ENCODE measurements around the gene HSPBP1.

The HSPBP1 gene

DNA sequence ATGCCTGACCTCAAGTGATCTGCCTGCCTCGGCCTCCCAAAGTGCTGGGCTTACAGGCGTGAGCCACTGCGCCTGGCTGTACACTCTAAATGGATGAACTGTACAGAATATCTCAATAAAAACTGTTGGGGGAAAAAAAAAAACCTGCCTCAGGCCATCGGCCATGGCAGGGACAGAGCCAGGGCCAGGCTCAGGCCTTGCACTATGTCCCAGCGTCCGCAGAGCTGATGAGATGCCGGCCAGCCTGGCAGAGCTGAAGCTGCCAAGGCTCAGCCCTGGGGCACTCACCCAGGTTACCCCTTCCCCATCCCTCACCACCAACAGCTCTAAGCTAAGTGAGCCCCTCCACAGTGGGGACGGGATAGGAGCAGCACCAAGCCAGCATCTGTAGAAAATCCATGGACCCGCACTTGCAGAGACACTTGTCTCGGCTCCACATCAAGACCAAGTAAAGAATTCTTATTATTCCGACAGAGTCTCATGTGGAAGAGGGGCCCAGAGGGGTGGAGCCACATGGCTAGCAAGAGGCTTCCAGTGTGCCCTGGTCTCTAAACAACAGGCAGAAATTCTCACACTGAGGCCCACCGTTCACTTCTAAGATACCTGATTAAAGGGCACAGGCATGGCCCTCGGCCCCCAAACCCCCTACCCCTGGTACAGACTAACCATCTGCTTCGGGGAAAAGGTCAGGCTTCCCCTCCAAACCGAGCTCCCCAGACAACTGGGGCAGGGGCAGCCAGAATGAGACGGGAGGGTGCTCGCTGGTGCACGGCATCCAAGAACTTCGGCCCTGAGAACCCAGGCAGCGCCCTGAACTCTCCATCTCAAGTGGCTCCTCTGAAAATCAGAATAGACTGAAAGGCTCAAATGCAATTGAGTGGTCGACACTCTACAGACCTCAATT lies 26.9 kb downstream of the HSPBP1 start:
- no peak for DNase-seq

DNA sequence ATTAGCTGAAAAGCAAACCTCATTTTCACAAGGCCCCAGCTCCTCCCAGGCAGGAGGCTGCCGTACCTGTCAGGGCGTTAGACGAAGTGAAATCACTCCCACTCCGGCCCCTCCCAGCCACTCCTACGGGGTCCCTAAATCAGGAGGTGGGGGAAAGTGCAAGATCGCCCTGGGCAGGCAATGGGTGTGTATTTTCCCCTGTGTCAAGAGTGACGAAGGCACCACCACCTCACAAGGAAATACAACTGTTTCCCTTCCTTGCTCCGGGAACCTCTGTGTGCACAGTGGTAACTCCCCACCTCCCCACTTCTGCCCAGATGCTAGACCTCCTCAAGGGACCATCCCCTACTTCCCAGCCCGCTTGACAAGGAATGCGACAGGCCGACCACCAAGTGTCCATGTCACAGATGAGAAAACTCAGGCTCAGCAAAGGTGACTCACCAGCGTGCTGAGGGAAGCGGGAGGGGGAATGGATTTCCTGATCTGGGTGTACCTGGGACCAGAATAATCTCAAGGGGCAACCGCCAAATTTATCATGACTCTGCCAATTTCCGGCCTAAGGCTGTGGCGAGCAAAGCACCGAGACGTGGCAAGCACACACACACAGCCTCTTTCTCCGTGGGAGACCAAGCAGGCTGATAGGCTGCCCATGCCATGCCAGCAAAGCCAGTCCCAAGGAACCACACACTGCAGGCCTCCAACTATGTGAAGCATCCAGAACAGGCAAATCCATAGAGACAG lies 28.4 kb downstream of the HSPBP1 start:
- DNase-seq, result peak; percentile 33

DNA sequence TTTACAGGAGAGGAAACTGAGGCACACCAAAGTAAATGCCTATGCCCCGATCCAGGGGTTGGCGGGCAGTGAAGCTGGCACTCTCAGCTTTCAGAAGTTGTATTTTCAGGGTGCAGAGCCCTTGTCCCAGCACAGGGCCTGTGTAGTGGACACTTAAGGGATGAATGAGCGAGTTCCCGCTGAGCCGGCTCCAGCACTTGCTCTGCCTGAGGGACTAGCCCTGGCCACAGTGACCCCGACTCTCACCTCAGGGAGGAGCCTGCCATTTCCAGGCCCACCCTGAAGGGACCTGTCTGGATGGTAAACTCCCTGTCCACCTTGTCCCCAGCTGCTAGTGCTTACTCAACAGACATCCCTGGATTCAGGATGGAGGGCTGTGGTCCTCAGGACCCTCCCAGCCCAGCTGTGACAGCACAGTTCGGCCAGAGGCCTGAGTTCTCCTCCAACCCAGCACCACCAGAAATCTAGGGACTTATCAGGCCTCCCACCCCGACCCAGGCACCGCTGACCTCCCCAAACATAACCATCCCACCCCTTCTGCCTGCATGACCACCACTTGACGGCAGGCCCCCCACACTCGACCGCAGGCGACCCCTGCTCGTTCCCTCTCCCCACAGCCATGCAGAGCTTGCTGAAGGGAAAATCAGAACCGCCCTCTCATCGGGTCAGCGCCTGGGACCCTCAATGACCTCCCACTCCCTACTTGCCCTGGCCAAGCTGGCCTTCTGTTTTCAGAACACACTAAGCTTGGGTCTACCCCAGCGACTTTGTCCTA lies 29.5 kb downstream of the HSPBP1 start:
- no peak for DNase-seq

DNA sequence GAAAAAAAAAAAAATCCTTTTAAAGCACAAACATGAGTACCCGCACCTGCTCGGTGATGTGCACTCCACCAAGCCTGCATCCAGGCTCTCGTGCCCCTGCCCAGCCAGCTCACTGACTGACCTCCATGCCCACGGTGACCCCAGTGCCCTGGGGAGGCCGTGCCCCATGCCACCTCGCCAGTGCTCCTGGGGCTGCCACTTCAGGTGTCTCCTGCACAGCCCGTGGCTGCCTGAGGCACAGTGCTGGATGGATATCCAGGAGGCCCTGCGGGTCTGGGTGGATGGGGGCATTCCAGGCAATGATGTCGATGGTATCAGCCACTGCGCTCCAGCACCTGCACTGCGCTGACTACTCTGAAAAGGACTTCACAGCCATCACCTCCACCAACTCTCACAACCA lies 30.1 kb downstream of the HSPBP1 start:
- no peak for DNase-seq

DNA sequence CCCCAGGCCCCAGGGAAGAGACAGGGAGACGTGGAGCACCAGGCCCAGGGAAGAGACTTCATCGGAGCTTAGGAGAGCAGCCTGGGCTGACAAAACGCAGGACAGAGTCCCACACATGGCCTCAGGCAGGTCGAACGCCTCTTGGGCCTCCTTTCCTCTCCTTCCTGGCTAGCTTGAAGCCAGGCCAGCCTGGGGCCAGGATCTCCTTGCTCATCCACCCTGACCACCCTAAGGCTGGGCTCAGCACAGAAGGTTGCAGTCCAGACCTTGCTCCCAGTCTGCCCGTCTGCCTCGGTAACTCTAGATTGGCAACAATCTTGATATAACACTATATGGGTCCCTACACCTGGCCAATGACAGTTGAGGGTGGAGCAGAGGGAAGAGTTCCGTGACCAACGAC lies 31.2 kb downstream of the HSPBP1 start:
- DNase-seq, result no peak

DNA sequence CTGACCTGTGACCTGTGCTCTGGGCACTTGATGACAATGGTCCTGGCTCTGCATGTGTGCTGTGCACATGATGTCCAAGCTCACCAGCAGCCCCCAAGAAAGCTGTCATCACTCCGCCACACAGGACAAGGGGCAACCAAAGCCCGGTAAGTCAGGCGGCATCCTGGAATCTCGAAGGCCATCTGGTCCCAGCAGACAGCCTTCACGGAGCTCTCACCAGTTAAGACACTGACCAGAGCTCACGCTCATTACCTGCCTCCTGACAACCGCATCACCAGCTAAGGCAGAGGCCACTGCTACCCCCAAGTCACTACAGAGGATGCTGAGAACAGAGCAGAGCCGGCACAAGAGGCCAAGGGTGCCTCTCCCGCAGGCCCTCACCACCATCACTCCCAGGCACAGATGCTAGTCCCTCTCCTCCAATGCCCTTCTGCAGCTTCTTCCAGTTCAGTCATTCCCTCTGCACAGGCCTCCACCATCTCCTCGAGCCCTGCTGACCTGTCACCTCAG lies 31.7 kb downstream of the HSPBP1 start:
- no peak for DNase-seq

DNA sequence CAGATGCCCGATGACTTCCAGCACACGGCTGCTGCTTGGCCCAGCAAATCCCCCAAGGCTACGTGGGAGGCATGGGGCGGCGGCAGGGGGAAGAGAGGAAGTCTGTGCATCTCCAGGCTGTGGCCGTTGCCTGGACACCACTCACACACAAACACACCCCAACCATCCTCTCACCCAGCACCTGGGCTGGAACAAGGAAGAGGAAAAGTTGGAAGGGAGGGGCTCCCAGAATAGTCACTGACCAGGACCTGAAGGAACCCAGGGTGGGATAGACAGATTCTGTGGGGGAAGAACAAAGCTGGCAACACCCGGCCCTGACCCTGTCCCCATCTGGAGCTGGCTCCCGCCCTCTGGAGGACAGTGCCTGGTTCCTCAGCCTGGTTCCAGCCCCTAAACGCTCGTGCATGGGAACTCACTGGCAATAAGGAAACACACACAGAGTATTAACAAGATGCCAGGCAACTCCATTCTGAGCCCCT lies 32.2 kb downstream of the HSPBP1 start:
- DNase-seq, result no peak

DNA sequence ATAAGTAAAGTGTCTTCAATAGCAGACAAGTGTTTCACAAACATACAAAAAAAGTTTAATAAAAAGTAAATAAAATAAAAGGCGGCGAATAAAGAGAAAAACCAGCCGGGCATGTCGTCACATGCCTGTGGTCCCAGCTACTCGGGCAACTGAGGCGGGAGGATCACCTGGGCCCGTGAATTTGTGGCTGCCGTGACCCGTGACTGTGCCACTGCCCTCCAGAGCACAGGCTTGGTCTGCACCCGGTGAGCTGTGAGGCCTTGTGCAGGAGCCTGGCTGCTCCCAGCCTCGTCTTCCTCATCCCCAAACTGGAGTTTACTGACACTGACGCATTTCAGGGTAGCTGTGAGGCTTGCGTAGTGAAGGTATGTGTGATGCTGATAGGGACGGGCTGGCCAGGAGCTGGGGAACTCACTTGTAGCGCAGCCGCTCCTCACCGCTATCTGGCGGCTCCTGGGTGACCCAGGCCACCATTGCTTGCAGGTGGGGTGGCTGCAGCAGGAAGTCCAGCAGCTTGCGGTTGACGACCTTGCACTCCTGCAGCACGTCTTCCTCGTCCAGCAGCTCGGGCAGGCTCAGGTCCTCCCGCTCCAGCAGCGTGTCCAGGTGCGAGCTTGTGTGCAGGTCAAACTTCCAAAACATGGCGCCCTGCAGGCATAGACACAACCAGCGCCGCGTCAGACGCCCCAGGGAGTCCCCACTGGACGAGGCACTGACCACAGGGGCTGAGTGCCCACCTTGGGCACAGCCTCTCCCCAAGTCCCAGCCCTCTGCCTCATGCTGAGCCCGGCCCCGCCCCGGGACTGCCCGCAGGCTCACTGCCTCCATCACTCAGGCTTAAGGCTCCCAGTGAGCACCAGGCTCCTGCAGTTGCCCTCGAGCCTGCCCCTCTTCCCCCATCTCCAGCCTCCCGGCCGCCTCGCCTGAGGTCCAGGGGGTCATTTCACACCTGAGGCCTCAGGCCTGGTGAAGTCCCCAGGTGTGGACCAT lies 33.2 kb downstream of the HSPBP1 start:
- DNase-seq, result no peak

DNA sequence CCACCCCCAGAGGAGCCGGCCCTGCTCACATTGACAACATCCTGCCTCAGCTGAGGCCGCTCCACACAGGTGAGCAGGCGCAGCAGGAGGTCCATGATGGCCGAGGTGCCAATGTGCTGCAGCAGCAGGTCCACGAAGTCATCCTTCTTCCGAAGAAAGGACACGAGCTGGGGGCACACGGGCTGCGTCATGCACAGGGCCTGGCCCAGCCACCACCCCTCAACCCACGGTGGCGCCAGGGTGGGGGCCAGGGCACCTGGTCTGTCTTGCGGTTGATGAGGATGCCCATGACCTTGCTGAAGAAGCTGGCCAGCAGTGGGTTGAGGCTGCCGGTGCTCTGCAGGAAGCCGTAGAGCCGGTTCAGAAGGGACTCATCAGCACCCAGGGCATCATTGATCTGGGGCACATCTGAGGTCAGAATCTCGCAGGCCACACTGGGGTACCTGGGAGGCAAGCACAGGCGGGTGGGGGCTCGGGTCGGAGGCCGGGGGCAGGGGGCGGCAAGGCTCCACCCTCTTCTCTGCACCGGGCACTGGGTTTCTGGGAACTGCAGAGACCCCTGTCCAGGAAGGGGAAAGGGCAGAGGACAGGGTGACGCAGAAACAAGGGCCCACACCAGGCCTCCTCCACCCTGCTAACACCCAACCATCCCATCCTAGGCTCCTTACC lies 34.5 kb downstream of the HSPBP1 start:
- no peak for DNase-seq

DNA sequence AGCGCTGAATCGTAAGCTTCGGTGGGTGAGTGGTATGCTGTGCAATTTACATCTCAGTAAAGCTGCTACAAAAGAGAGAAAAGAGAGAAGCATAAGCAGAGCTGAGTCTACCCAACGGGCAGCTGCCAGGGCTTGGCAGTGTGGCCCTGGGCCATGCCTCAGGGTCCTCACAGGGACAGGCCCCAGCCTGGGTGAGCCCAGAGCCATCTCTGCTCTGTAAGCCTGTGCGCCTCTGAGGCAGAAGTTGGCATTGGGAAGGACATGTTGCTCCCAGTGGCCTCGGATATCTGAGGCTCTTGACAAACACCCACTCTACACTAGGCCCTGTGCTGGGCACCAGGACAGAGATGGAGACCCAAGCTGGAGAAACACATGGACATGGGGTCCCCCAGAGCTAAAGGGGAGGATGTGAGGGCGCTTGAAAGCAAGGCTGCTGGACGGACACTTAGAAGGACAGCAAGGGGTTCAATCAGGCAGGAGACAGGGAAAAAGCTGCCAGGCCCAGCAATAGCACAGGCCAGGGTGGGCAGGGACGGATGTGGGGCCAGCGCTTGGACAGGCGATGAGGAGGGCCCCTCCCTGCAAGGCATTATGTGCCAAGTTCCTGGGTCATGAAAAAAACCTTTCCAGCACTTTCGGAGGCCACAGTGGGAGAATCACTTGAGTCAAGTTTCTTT lies 35.8 kb downstream of the HSPBP1 start:
- no peak for DNase-seq

DNA sequence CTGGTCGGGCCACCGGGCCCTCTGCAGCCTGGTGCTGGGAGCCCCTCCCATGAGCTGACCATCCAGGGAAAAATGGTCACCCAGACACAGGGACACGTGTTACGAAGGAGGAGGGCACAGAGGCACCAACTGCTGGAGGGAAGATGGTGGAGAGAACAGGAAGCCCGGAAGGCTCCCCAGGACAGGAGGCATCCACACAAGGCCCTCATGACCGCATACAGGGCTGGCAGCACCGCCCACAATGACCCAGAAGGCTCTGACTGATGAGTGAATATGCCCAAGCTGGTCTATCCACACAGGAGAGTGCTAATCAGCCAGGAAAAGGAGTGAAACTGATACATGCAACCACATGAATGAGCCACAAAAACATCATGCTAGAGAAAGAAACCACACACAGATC lies 37.4 kb downstream of the HSPBP1 start:
- DNase-seq, result no peak

DNA sequence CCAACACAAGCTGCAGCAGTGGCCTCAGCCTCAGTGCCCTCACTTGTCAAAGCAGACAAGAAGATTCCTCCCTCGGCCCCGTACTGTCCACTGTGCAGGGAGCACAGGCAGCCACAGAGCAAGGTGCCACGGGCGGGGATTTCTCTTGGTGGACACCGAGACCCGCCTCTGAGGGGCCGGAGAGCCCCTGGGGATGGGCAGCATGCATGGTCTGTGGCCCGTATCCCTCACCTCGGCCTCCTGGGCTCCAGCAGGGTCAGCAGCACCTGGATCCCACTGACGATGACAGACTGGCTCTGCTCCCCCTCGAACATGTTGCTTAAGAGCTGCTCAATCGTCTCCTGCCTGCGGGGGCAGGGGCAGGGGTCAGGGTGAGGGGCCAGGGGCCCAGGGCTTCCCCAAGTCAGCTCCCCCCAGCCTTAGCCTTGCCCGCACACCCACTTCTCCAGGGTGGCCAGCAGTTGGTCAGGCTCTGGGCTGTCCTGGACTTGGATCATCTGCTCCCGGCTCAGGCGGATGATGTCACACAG lies 37.9 kb downstream of the HSPBP1 start:
- no peak for DNase-seq

DNA sequence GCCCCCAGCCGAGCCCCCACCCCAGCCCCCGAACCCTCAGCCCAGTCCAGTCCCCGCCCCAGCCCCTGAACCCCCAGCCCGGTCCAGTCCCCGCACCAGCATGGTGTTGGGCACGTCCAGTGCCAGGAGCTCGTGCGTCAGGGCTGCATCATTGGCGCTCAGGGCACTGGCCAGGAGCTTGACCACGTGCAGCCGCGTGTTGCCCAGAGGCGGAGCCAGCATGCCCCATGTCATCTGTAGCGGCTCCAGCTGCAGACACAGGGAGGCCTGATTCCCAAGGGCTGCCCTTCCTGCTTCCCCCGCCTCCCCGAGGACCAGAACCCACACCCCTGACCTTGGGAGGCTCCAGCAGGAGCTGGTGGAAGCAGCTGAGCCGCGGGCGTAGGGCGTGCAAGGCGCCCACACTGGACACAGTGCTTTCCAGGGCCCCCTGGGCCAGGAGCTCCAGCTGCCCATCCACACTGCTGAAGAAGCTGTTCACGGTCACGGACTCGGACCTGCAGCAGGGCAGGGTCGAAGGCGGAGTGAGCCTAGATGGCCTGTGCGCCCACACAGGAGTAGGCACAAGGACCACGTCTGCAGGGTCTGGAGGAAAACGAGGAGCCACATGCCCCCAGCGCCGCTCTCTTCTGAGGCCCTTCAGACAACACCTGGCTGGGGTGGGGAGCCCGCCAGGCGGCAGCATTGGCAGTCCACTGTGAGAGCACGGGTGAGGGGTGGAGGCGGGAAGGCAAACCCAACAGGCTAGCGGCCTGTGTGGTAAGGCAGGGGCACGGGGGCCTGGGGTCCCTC lies 38.6 kb downstream of the HSPBP1 start:
- no peak for DNase-seq

DNA sequence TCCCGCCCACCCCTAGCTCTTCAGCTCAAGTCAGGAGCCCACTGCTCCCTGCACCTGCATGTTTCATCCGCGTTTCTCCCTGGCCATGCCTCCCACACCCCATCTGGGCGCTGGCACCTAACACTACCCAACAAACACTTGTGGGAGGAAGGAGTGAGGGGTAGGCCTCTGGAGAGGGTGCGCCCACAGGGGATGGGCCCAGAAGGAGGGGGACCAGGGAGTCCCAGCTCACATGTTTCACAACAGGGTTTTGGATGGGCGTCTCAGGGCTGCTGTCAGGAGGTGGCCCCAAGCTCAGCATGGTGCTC lies 39.2 kb downstream of the HSPBP1 start:
- no peak for DNase-seq

DNA sequence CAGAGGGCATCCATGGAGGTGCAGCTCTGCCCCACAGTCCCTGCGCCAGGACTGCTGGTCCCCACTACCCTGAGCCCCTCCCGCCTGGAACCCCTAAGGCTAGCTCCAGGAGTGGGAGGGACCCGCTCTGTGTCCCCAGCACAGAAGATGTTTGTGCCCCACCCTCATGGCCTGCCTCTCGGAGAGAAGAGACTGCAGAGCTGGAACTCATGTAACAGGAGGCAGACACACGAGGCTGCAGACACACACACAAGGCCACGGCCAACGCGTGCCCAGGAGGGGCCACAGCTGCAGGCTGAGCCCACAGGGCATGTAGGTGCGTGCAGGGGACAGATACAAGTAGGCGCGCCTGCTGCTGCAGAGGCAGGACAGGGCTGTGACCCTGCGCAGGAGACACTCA lies 40.9 kb downstream of the HSPBP1 start:
- no peak for DNase-seq

DNA sequence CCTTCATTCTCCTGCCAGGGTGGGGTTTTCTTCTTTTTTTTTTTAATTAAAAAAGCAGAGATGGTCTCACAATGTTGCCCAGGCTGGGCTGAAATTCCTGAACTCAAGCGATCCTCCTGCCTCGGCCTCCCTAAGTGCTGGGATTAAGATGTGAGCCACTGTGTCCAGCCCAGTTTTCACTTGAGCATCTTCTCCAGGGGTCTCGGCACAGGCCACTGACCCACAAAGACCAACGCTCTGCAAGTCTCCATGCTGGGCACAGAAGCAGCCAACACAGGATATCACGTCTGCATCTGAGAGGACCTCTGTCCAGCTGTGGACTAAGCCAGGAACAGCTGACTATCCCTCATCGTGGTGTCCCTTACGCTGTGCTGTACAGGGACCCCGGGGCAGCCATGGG lies 41.9 kb downstream of the HSPBP1 start:
- no peak for DNase-seq

DNA sequence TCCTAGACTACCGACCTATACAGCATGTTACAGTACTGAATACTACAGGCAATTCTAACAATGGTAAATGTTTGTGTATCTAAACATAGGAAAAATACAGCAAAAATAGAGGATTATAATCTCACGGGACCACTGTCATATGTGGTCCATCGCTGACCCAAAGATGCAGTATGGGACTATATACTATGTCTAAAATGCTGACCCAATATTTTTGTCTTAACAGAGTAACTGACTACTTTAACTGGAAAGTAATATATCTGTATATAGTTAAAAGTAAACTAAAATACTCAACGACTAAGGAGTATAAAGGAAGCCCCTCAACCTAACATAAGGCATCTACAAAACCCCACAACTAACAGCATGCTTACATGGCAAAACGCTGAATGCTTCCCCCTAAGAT lies 46.9 kb downstream of the HSPBP1 start:
- DNase-seq, result no peak

DNA sequence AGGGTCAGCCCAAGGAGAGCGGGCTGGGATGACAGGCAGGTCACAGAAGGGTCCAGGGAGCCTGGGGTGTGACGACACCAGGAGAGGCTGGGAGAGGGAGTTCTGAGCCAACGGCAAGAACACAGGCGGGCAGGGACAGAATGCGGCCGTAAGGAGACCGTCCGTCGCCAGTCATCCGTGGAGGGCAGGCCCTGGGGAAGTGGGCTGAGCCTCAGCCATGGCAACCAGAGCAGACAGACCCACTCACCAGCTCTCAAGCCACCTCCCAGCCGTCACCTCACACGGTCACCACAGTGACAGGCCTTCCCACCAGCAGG lies 47.7 kb downstream of the HSPBP1 start:
- no peak for DNase-seq

DNA sequence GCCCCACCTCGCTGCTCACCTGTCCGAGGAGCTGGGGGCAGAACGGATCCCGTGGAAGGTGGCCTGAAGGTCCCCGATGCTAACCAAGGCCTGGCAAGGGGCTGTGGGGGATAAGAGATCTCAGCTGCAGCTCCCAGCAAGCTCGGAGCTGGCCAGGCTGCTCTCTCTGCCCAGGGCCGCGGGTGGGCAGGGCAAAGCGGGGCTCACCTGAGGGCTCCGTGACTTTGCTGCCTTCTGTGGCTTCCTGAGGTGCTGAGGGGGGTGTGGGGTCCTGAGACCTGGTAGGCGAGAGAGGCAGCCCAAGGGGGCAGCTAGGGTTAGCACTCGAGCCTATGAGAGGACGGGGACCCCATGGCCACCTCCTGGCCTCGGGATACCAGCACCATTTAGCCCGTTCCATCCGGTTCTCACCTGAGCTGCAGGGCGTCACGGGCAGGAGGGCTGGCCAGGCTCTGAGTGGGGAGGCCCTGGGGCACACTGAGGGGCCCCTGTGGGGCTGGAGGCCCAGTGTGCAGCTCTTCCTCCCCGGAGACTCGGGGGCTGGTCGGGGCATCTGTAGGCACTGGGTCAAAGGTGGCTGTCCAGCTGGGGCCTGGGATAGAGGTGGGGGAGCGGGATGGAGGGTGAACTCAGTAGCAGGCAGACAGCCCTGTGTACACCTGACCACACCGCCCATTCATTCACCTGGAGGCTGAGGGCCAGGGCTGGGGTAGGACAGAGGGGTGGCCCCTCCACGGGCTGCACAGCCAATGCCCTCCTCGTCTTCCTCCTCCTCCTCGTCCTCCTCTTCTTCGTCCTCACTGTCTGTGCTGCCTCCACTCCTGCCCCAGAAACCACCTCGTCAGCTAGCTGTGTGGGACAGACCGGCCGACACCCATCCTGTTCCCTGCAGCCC lies 48.3 kb downstream of the HSPBP1 start:
- no peak for DNase-seq
